ENCODE measurements around the gene CDH23.

GRCh38 chr10:71821909-71822763 is 425.4 kb downstream of the CDH23 start:
- no peak for TF ChIP-seq SUZ12 (IDR thresholded peaks at IDR 0.05)
- no peak for TF ChIP-seq FOXA1 (IDR thresholded peaks at IDR 0.05)
- no peak for TF ChIP-seq ELF4 (IDR thresholded peaks at IDR 0.05)
- TF ChIP-seq BHLHE40 (IDR thresholded peaks at IDR 0.05; ENCODE audit: borderline replicate concordance): no peak
- TF ChIP-seq TARDBP (IDR thresholded peaks at IDR 0.05): no peak
- TF ChIP-seq FOXM1 (IDR thresholded peaks at IDR 0.05; ENCODE audit: borderline replicate concordance): no peak
- TF ChIP-seq HDGF (IDR thresholded peaks at IDR 0.05; ENCODE audit: borderline replicate concordance): no peak
- no peak for TF ChIP-seq FOXK2 (IDR thresholded peaks at IDR 0.05)
- no peak for TF ChIP-seq SP1 (IDR thresholded peaks at IDR 0.05)
- no peak for TF ChIP-seq PKNOX1 (IDR thresholded peaks at IDR 0.05)
- TF ChIP-seq ZNF384 (IDR thresholded peaks at IDR 0.05): no peak
- TF ChIP-seq NFRKB (IDR thresholded peaks at IDR 0.05): no peak
- TF ChIP-seq L3MBTL2 (conservative IDR thresholded peaks at IDR 0.05): no peak
- TF ChIP-seq CTBP1 (IDR thresholded peaks at IDR 0.05; ENCODE audit: borderline replicate concordance): no peak

All from HEK293T (cell line).